Thyroid gland (tissue), 4 donors: ENCODE measurements around the gene CWC27.

ENCODE experiments used
- CTCF ChIP-seq, 6 experiments: fragments of 200-600 bp in 3 of 6; fragments of 450-650 bp in 3 of 6; sonication (generic) in 3 of 6; IDR thresholded peaks; one replicate each; pipeline ENCODE4 v1.5.1; 2016 to 2019; ENCODE audit warnings: antibody characterized with exemption in 6 of 6, mild to moderate bottlenecking in 2 of 6, inconsistent platforms in 1 of 6, moderate library complexity in 1 of 6
- POLR2A ChIP-seq, 2 donors: fragments of 450-650 bp; IDR thresholded peaks; one replicate each; pipeline ENCODE4 v1.6.1; 2017; ENCODE audit warnings: antibody characterized with exemption in 2 of 2, mild to moderate bottlenecking in 2 of 2, moderate library complexity in 1 of 2

GRCh38 chr5:64973215-64973614 is 204.5 kb downstream of the CWC27 start:
- no peak for TF ChIP-seq POLR2A (IDR thresholded peaks at IDR 0.05)
- no peak for TF ChIP-seq CTCF (IDR thresholded peaks at IDR 0.05)
